ENCODE data around the gene DNAJC18.

GRCh38 chr5:139415221-139415861 is 24.0 kb downstream of the DNAJC18 start:
- TF ChIP-seq ESRRG (CRISPR knock-in tag; IDR thresholded peaks at IDR 0.05), result no peak
- TF ChIP-seq ZFP3 (CRISPR knock-in tag; IDR thresholded peaks at IDR 0.05), result no peak
- TF ChIP-seq GLIS3 (CRISPR knock-in tag; IDR thresholded peaks at IDR 0.05), result no peak
- TF ChIP-seq PPARA (CRISPR knock-in tag; IDR thresholded peaks at IDR 0.05; ENCODE audit: borderline replicate concordance), result no peak
- TF ChIP-seq SNAI2 (CRISPR knock-in tag; IDR thresholded peaks at IDR 0.05), result no peak
- no peak for TF ChIP-seq TSHZ2 (CRISPR knock-in tag; IDR thresholded peaks at IDR 0.05)
- no peak for TF ChIP-seq ZC3H10 (CRISPR knock-in tag; IDR thresholded peaks at IDR 0.05)
- TF ChIP-seq ZNF565 (CRISPR knock-in tag; conservative IDR thresholded peaks at IDR 0.05; ENCODE audit: low read depth), result no peak
- no peak for TF ChIP-seq ISL1 (CRISPR knock-in tag; IDR thresholded peaks at IDR 0.05)
- TF ChIP-seq TOX (CRISPR knock-in tag; IDR thresholded peaks at IDR 0.05; ENCODE audit: borderline replicate concordance), result no peak
